Skeletal muscle satellite cell (primary cell): ENCODE results near the gene SSC5D.

Experiments used
- H3K27me3 ChIP-seq: 2 replicates; pipeline ENCODE4 v1.7.0; 2013; ENCODE audit warnings: low read length; ENCODE audit not compliant: control insufficient read depth, insufficient read depth
- H3K36me3 ChIP-seq: 2 replicates; pipeline ENCODE4 v1.7.0; 2013; ENCODE audit warnings: mild to moderate bottlenecking, control low read depth, low read length; ENCODE audit not compliant: insufficient read depth
- H3K4me1 ChIP-seq: 2 replicates; pipeline ENCODE4 v1.7.0; 2013; ENCODE audit warnings: low read length; ENCODE audit not compliant: control insufficient read depth, insufficient read depth
- H3K4me2 ChIP-seq: 2 replicates; pipeline ENCODE4 v1.7.0; 2013; ENCODE audit warnings: mild to moderate bottlenecking, low read length
- H3K4me3 ChIP-seq: 2 replicates; pipeline ENCODE4 v1.7.0; 2013; ENCODE audit warnings: low read length
- H3K9ac ChIP-seq: 2 replicates; pipeline ENCODE4 v1.7.0; 2013; ENCODE audit warnings: mild to moderate bottlenecking, low read depth, low read length, moderate library complexity
- H3K9me3 ChIP-seq: replicated peaks from 2 replicates; pipeline ENCODE4 v1.7.0; 2013; ENCODE audit warnings: mild to moderate bottlenecking, control low read depth, low read length

Gene SSC5D

DNA sequence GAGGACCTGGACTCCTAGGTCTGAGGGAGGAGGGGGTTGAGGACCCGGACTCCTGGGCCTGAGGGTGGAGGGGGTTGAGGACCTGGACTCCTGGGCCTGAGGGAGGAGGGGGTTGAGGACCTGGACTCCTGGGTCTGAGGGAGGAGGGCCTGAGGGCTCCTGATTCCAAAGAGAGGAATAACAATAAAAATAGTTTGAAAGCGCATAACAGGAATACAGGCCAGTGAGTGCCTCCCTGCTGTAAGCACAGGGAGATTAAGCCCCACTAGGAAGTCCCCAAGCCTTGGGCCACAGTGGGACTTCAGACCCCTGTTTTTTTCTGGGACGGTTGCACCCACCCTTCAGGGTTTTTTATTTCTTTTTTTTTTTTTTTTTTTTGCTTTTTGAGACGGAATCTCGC lies 49.9 kb downstream of the SSC5D start:
- H3K4me3 ChIP-seq: no peak overlapping the region
- H3K36me3 ChIP-seq: no peaks in the 10 kb centered on the region
- no peaks in the 10 kb centered on the region for H3K4me1 ChIP-seq
- no peak overlapping the region for H3K4me2 ChIP-seq
- no peaks in the 10 kb centered on the region for H3K27me3 ChIP-seq
- H3K9ac ChIP-seq: no peak overlapping the region
- H3K9me3 ChIP-seq: no peaks in the 10 kb centered on the region

DNA sequence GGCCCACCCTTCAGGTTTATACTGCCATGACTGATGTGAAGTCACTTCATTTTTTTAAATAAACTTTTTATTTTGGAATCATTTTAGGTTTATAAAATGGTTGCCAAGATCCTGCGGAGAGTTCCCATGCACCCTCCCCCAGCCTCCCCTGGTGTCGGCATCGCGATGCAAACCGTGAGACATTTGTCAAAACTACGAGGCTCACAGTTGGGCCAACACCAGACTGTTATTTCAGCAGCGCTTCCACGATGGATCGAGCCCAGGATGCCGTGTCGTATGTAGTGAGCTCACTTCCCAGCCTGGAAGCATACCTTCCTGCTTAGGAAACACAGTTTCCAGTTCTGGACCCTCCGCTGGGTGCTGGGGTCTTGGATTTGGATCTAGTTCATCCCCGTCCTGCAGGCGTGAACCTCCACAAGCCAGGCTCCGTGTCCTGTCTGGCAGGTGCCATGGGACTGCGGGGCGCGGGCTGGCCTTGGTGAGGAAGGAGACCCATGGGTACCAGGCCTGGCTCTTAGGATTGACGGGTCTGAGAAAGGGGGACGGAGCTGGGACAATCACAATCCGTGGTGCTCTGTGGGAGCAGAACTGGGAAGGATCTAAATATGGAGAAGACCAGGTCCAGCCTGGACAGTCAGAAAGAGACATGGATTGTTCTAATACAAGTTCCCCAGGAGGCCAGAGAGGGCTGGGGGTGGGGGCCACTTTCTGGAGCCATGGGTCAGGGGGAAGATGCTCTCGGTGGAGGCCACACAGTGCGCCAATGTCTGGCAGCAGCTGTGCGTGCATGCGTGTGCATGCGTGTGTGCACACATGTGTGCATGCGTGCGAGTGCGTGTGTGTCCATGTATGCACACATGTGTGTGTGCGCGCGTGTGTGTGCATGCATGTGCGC lies 51.1 kb downstream of the SSC5D start:
- Histone ChIP-seq H3K9ac (no peak overlapping the region), H3K4me1 (no peaks in the 10 kb centered on the region), H3K36me3 (no peaks in the 10 kb centered on the region), H3K27me3 (no peaks in the 10 kb centered on the region), H3K9me3 (no peaks in the 10 kb centered on the region), H3K4me2 (no peak overlapping the region), H3K4me3 (no peak overlapping the region)

DNA sequence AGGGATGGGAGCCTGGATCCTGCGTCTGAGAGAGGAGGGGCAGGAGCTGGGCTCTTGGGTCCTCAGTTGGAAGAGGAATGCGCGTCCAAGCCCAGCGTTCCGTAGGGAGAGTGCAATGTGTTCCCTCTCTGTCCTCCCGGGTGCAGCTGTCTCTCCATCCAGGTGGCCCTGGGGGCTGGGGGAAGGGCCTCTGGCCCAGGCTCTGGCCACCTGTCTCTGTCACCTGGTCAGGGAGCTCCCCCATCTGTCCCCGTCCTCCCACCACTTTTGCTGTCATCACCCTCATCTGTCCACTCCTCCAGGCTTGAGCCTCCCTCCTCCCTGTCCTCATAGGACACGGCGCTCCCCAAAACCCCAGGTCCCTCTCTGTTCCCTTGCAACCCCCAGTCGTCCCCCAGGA lies 52.4 kb downstream of the SSC5D start:
- Histone ChIP-seq H3K4me3 (no peak overlapping the region), H3K27me3 (no peaks in the 10 kb centered on the region), H3K9me3 (no peaks in the 10 kb centered on the region), H3K4me2 (no peak overlapping the region), H3K36me3 (no peaks in the 10 kb centered on the region), H3K4me1 (peaks cover 10% of the 10 kb centered on the region), H3K9ac (no peak overlapping the region)

DNA sequence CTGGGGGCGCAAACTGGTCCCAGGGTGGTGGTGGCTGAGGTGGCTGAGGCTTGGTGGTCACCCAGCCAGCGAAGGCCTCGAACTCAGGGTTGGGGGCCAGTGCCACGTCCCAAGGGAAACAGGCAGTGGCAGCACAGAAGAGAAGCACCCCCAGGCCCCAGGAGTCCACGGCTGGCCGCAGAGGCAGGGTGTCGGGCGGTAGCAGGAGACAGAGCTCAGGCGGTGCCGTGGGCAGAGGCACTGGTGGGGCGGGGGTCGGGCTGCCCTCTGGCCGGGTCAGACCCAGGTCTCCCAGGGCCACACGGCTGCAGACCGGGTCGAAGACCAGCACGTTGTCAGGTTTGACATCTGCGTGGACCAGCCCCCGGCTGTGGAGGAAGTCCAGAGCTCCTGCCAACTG lies 52.9 kb downstream of the SSC5D start:
- no peaks in the 10 kb centered on the region for H3K36me3 ChIP-seq
- no peak overlapping the region for H3K4me3 ChIP-seq
- no peaks in the 10 kb centered on the region for H3K27me3 ChIP-seq
- no peak overlapping the region for H3K9ac ChIP-seq
- no peaks in the 10 kb centered on the region for H3K9me3 ChIP-seq
- peaks cover 14% of the 10 kb centered on the region for H3K4me1 ChIP-seq
- H3K4me2 ChIP-seq: no peak overlapping the region

DNA sequence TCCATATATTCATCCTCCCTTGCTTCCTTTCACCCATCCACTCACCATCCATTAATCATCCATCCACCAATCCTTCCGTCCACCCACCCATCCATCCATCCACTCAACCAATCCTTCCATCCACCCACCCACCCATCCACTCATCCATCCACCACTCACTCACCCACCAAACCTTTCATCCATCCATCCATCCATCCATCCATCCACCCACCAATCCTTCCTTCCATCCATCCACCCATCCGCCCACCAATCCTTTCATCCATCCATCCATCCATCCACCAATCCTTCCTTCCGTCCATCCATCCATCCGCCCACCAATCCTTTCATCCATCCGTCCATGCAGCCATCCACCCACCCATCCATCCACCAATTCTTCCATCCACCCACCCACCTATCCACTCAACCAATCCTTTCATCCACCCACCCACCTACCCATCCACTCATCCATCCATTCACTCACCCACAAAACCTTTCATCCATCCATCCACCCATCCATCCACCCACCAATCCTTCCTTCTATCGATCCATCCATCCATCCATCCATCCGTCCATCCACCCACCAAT lies 54.1 kb downstream of the SSC5D start:
- Histone ChIP-seq H3K9ac (no peak overlapping the region), H3K4me2 (no peak overlapping the region), H3K4me3 (no peak overlapping the region), H3K27me3 (no peaks in the 10 kb centered on the region), H3K4me1 (peaks cover 26% of the 10 kb centered on the region), H3K36me3 (no peaks in the 10 kb centered on the region), H3K9me3 (no peaks in the 10 kb centered on the region)

DNA sequence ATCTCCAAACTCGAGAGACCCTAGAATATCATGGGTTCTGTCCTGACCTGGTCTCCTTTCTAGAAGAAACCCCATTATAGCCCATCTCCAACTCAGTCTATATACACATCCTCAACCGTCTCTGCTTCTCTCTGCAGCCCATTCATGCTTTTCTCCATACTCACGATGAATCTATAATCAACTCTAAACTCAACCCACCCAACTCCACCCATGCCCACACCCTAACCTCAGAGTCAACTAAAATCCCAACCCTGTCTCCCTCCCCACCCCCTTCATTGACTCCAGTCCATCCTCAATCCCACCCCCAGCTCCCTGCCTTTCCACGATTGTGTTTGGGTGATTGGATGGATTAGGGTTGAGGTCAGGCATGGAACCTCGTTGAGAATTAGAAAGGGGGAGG lies 55.3 kb downstream of the SSC5D start:
- H3K4me2 ChIP-seq: no peak overlapping the region
- H3K9me3 ChIP-seq: no peaks in the 10 kb centered on the region
- H3K27me3 ChIP-seq: no peaks in the 10 kb centered on the region
- peaks cover 37% of the 10 kb centered on the region for H3K4me1 ChIP-seq
- H3K36me3 ChIP-seq: no peaks in the 10 kb centered on the region
- H3K4me3 ChIP-seq: no peak overlapping the region
- no peak overlapping the region for H3K9ac ChIP-seq

DNA sequence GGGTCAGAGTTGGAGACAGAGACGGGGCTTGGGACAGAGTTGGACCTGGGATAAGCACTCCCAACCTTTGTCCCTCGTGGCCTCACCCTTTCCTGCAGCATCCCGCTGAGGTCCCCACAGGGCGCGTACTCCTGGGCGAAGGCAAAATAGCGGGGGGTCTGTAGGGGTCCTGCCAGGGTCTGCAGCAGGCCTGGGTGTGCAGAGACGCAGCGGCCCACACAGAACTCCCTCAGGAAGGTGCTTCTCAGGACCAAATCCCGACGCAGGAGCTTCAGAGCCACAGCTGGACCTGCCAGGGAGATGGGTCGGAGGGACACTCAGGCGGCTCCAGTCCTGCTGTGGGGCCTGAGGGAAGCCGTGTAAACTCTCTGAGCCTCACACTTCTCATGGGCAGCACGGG lies 55.8 kb downstream of the SSC5D start:
- Histone ChIP-seq H3K4me1 (peaks cover 39% of the 10 kb centered on the region), H3K27me3 (no peaks in the 10 kb centered on the region), H3K4me3 (no peak overlapping the region)

DNA sequence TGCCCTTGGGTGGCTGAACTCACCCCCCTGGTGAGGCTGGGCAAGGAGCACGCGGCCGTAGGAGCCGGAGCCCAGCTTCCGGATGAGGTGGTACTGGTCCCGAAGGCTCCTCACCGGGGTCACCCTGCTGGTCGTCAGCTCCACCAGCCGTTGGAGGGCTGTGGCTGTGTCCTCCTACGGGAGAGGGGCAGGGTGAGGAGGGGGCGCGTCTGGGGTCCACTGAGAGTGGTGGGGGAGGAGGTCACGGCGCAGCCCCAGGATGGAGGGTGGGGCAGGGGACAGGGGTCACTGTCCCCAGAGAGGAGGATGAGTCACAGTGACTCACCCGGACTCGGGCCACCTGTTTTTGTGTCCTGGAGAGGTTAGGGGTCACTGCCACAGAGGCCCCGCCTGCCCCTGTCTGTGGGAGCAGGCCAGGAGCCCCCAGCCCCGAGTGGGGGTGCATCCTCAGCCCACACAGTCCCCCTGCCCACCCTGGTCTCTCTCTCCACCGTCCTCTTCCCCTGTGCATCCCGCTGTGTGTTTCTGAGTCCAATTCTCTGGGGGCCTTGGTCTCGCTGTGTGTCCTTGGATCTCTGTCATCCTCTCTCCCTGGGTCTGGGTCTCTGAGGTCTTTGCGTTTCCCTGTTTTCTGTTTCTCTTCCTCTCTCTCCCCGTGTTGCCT lies 56.7 kb downstream of the SSC5D start:
- H3K4me2 ChIP-seq: no peak overlapping the region
- H3K9me3 ChIP-seq: no peaks in the 10 kb centered on the region
- no peak overlapping the region for H3K4me3 ChIP-seq
- no peak overlapping the region for H3K9ac ChIP-seq
- no peaks in the 10 kb centered on the region for H3K27me3 ChIP-seq
- no peaks in the 10 kb centered on the region for H3K36me3 ChIP-seq
- H3K4me1 ChIP-seq: peaks cover 45% of the 10 kb centered on the region

More for the DNA sequence above, 55.8 kb downstream of the SSC5D start:
- H3K9me3 ChIP-seq: no peaks in the 10 kb centered on the region
- H3K36me3 ChIP-seq: no peaks in the 10 kb centered on the region
- H3K9ac ChIP-seq: no peak overlapping the region
- no peak overlapping the region for H3K4me2 ChIP-seq

DNA sequence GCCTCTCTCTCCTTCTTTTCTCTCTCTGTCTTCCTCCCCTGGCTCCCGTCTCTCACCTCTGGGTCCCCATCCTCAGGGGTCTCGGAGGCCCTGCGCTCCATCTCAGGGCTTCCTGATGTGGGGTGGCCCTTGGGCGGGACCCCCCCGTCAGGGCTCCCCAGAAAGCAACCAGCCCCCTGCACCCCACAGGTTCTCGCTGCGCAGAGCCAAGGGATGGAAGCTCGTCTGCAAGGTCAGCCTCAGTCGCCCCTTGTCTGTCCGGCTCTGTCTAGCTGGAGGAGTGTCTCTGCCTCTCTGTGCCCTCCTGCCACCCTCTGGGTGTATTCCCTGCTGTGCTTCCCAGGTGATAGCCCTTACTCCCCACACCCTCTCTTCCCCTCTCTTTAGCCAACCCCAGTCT lies 57.2 kb downstream of the SSC5D start, which contains the start of gene SBK3:
Gene SBK3, minus strand, starts transcription at position 101 of the 400 bp plus-strand sequence. Its CDS starts 0 bp downstream, at position 101.
- H3K4me3 ChIP-seq: no peak within 1 kb of the TSS
- H3K9ac ChIP-seq: peak within 1 kb of the TSS; percentile 4
- H3K27me3 ChIP-seq: no peaks in the 10 kb centered on the region
- no peaks in the 10 kb centered on the region for H3K9me3 ChIP-seq
- peaks cover 50% of the 10 kb centered on the region for H3K4me1 ChIP-seq
- no peaks in the 10 kb centered on the region for H3K36me3 ChIP-seq
- no peak within 1 kb of the TSS for H3K4me2 ChIP-seq

DNA sequence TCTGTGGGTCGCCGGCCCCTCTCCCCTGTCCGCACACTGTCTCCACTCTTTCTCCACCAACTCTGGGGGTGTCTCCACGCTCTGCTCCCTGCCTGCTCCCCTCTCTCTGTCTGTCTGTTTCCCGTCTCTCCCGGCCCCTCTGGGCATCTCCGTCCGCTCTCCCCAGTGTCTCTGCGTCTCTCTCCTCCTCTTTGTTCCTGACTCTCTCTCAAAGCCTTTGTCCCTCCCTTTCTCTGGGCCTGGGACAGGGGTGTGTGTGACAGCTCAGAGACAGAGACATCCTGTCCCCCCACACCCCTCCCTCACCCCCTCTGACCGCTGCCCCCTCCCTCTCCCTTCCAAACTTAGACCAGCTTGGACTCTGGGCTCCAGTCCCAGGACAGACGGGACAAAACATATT lies 57.8 kb downstream of the SSC5D start:
- Histone ChIP-seq H3K4me1 (peaks cover 50% of the 10 kb centered on the region), H3K9ac (peak overlapping the region; percentile 4), H3K4me3 (no peak overlapping the region), H3K27me3 (no peaks in the 10 kb centered on the region), H3K9me3 (no peaks in the 10 kb centered on the region), H3K36me3 (no peaks in the 10 kb centered on the region), H3K4me2 (no peak overlapping the region)

DNA sequence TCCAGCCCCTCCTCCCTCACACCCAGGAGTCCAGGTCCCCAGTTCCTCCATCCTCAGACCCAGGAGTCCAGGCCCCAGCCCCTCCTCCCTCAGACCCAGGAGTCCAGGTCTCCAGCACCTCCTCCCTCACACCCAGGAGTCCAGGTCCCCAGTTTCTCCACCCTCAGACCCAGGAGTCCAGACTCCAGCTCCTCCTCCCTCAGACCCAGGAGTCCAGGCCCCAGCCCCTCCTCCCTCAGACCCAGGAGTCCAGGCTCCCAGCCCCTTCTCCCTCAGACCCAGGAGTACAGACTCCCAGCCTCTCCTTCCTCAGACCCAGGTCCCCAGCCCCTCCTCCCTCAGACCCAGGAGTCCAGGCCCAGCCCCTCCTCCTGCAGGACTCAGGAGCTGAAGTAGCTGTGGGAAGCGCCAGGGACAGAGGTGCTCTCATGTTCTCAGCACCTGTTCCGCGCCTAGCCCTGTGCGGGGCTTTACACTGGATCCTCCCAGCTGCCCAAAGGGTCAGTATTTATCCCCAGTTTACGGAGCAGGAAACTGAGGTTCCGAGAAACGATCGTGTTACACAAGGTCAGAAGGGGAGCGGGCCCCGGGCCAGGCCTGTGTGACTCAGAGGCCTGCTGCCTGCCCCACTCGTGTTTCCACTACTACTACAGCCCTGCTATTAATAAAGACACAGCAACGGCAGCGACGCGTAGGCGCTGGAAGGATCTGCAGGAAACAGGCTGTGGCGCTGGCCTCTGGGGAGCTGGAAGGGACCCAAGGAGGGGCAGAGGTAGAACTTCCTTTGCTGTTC lies 58.8 kb downstream of the SSC5D start:
- Histone ChIP-seq H3K9ac (no peak overlapping the region), H3K27me3 (no peaks in the 10 kb centered on the region), H3K4me1 (peaks cover 55% of the 10 kb centered on the region), H3K4me3 (no peak overlapping the region), H3K36me3 (no peaks in the 10 kb centered on the region), H3K4me2 (peak overlapping the region; percentile 9), H3K9me3 (no peaks in the 10 kb centered on the region)
